Astrocyte of the hippocampus (primary cell): ENCODE measurements around the gene BTBD6.
"Not testable (repeated sequence)": the region's sequence is repeated elsewhere in the genome, so short reads cannot be mapped to it uniquely, and the experiment has no call there.

Experiments
- DNase-seq: peaks from one replicate; pipeline ENCODE4 v3.0.0; 2011; ENCODE audit warnings: low read depth, low spot score

BTBD6 gene

DNA sequence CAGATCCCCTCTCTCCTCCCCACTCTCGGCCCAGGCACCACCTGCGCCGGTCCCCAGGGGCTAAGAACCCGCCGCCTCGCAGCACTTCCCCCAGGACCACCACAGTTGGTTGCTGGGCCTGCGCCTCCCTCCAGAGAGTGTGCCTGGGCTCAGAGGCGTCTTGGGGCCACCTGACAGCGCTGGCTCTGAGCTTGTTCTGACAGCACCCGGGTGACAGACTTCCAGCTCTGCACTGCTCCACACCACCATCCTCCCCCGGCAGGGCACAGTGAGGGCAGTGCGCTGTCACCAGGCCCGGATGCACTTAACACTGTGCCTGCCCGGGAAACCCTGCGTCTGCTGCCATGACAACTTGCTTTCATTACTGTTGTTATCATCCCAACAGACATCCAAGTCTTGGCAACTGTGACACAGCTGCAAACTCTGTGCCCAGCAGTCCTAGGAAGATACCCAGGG, 45.8 kb downstream of the BTBD6 start:
- DNase-seq = peak; percentile 77

DNA sequence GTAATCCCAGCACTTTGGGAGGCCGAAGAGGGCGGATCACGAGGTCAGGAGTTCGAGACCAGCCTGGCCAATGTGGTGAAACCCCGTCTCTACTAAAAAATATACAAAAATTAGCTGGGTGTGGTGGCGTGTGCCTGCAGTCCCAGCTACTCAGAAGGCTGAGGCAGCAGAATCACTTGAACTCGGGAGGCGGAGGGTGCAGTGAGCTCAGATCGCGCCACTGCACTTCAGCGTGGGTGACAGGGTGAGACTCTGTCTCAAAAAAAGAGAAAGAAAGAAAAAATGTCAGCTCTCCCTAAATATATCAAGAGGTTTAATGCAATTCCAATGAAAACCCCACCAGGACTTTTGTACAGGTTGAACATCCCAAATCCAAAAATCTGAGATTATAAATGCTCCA, 49.0 kb downstream of the BTBD6 start:
- not testable (repeated sequence) for DNase-seq

DNA sequence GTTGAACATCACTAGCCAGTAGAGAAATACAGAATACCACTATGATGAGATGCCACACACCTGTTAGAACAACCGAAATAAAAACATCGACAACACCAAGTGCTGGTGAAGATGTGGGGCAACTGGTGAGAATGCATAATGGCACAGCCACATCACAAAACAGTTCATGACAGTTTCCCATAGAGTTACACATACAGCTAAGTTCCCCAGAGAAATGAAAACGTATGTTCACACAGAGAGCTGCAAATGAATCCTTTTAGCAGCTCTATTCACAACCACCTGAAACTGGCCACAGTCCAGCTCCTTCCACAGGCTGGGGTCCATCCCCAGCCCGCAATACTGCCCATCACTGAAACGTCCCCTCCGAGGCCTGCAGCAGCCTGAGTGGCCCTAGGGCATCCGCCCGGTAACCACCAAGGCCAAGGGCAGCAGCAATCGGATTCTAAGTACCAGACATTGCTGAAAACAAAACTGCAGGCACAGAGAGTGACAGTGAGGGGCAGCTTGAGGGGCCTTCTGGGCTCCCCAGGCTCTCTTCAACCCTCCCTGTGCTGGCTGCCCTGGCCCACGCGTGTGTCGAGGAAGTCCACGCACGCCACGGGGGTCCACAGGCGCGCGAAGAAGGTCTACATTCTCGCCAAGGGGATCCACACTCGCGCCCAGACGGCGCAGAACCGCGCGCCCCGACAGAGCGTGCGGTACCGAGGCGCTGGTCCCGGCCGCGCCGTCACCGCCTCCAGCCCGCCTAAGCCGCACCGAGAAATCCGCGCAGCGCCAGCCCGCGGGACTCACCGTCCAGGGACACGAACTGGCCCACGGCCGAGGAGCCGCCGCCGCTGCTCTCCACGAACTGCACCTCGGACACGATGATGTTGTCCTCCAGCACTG, 51.6 kb downstream of the BTBD6 start:
- DNase-seq = no peak
